ENCODE data around the gene SLC38A10.

Gene SLC38A10

DNA sequence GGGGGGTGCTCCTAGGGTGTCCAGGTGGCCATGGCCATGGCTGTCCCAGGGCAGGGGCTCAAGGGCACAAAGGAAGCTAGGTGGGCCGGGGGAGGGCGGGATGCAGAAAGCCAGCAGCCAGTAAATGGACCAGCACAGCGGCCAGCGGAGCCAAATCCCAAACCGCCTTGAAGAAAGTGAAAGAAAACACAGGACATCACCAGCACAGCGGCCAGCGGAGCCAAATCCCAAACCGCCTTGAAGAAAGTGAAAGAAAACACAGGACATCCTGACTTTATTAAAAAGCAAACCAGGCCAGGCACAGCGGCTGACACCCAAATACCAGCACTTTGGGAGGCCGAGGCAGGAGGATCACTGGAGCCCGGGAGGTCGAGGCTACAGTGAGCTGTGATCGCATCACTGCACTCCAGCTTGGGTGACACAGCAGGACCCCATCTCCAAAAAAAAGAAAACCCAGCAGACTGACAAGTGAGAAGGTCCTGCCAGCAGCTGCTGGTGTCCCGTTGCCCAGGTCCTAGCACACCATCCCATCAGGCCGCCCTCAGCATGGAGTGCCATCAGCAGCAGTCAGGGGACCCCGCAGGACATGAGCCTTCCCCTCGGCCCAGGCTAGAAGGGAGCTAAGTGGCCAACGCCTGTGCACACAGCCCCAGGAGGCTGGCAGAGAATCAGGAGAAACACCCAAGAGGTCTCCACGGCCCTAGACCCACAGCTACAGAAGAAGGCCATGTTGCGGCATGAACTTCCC is 17.0 kb downstream of the SLC38A10 start:
- no peak for DNase-seq (ENCODE audit: low read depth in 2 of 2)

DNA sequence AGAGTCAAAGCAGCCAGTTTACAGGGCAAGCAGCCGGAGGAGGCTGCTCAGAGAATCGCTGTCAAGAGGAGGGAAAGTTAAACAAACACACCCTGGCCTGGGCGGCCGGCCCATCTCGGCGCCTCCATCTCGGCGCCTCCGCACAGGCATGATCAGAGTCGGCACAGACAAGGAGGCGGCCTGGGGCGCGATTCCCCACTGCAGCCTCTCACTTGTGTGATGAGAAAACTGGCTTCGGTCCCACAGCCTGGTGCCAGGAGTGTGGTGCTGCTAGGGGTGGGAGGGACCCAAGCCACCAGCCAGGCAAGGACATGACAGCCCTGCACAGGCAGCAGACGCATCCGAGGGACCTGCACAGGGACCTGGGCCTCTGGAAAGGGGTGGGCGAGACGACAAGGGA is 17.7 kb downstream of the SLC38A10 start:
- no peak for DNase-seq (ENCODE audit: low read depth in 2 of 2)

DNA sequence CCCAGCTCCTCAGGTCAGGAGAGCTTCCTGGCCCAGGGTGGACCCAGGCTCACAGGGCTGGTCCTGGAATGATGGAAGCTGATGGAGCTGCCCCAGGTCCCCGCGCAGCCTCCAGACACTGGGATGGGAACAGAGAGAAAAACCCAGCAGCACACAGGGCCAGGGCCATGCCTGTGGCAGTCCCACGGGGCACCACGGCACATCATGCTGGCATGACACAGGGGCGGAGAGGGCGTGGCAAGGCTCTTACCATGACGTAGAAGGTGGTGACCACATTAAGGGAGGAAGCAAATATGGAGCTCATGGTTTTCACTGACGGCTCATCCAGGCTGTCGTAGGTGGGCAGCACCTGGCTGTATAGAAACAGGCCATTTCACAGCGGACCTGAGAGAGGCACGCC is 18.3 kb downstream of the SLC38A10 start:
- DNase-seq (ENCODE audit: low read depth in 2 of 2): no peak

DNA sequence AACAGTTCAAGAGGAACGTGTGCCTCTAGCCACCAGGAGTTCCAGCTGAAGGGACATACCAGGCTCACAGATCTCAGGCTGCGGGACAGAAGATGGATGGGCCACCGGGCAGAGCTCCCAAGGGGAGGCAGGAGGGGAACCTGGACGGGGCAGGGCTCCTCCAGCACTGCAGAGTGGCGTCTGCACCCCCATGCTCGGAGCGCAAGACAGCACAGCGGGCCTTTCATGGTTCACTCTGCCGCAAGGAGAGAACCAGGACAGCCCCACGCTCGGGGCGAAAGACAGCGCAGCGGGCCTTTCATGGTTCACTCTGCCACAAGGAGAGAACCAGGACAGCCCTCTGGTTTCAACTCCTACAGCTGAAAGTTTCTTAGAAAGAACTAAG is 20.6 kb downstream of the SLC38A10 start:
- DNase-seq (ENCODE audit: low read depth in 2 of 2): no peak

DNA sequence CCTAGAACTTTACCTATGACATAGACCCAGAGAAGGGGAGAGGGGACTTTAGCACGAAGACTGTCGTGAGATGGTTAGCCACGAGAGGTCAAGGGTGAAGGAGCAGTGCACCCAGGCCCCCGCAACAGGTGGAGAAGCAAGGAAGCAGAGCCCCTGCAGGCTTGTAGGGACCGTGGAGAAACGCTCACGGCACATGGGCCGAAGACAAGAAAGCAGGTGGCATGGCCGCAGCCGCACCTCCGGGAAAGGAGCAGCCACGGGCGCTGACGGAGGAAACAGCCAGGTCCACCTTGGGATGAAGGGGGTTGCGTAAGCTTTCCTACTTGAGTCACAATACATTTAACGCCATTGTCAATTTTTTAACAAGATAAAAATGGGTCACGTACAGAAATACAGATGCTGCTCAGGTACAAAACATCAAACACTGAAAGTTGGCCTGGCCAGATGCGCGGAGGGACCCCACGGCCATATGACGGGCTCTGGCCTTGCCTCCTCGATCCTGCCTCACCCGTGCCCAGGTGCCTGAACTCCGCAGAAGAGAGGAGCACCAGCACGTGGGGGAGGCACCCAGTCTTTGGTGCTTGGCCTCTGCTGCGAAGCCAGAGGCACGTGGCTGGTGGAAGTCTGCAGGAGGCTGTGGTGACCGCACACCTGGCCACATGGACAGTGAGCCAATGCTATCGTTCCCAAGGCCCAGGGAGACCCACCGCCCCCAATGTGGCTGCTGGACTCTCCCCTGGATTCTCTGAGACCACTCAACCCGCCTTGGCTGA is 21.2 kb downstream of the SLC38A10 start:
- no peak for DNase-seq (ENCODE audit: low read depth in 2 of 2)

DNA sequence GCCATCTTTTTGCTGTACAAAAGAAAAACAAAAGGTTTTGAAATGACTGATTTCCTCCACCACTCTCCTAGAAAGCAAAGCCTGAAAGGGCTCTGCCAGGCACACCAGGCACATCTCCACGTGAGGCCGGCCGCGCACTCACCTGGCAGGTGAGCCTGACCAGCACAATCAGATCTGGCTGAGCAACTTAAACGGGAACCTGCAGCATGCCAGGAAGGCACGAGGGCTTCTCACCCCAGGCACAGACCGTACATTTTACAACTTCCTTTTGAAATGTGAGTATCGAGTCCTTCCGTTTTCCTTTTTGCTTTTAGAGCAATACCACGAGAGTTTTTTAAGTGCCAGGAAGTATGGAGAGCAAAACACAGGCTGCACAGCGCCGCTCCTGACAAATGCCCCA is 22.5 kb downstream of the SLC38A10 start:
- no peak for DNase-seq (ENCODE audit: low read depth in 2 of 2)

DNA sequence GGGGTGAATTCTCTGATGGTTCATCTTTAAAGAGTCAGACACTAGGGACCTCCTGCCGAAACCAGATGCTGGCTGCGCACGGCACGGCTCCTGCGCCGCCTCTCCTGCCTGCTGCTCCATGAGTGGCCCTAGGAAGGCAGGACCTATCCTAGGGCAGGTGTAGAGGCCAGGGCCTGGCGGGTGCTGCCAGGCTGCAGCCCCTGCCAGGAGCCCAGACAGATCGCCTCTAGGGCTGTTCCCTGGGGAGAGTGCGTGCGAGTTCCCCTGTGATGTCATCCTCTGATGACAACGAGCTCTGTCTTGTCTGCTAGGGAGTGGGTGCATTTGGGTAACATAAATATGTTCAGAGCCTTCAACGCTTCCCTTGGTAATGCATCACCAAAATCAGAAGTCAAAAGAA is 23.9 kb downstream of the SLC38A10 start:
- no peak for DNase-seq (ENCODE audit: low read depth in 2 of 2)

DNA sequence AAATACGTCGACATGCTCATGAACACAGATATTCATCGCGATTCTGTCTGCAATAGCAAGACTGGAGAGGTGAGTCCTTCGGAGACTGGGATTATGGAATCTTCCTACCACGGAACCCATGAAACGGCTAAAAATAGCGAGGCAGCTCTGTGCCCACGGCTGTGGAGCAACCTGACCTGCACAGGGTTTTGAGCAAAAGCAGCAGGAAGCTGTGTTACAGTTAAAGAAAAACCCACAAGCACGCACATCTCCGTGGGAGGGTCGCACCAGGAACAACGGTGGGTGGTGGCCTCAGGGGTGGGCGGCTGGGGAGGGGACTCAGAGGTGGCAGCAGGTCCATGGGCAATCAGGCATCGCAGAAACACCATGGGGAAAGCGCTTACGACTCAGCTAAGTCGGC is 24.8 kb downstream of the SLC38A10 start:
- DNase-seq (ENCODE audit: low read depth in 2 of 2): no peak

DNA sequence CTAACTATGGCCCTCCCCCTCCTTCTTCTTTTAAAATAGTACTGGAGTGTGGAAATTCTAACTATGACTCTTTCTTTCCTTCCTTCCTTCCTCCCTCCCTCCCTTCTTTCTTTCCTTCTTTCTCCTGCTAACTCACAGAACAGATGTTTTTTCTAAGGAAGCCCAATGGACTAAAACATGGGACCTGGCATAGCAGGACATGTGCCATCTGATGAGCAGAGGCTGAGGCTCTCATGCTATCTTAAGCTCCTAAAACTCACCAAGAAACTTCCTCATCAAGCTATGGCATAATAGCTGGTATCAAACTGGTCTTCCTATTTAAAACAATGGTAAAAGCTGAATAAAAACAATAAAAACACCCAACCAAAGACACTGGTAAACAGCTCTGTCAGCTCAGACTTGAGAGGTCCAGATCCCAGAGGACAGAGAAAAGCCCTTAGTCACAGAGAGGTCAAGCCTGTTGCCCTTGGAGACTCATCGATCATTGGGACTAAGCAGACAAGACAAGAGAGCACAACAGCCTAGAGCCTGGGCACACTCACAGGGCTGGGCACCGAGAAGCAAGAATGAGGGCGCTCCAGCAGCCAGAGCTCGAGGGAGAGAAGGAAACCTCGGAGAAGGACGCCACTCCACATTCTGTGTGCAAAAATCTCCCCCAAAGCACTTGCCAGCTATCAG is 27.6 kb downstream of the SLC38A10 start:
- DNase-seq (ENCODE audit: low read depth in 2 of 2): no peak

DNA sequence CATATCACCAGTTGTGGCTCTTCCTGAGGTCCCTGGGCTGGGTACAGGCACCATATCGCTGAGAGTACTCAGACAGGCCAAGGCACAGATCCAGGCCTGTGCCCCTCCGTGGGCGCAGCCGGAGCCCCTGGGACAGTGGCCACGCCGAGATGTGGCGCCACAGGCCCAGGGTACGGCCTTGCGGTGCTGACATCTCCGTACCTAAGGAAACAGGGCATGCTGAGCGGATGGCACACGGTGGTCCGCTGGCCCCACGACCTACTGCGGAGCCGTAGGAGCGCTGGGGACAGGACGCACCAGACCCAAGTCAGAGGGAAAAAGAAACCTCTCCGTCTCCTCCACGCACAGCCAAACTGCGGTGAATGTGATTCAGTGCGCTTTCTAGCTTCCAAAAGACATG is 29.5 kb downstream of the SLC38A10 start:
- DNase-seq (ENCODE audit: low read depth in 2 of 2): no peak

DNA sequence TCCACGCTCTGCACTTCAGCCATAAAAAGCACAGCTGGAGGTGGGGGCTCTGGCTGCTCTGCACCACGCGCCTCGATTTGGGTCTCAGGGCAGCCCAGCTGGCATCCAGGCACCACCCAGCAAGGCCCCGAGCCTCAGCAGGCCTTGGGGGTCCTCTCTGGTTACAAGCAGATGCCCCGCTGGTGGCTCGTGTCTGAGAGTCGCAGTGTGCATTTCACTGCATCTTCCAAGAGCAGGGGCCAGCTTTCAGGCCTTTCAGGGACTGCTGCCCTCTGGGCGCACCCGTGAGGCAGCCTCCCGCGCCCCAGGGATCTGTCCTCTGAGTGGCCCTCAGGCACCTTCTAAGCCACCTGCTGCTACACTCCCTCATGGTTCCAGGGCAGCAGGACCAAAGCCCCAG is 30.5 kb downstream of the SLC38A10 start:
- DNase-seq (ENCODE audit: low read depth in 2 of 2): no peak

DNA sequence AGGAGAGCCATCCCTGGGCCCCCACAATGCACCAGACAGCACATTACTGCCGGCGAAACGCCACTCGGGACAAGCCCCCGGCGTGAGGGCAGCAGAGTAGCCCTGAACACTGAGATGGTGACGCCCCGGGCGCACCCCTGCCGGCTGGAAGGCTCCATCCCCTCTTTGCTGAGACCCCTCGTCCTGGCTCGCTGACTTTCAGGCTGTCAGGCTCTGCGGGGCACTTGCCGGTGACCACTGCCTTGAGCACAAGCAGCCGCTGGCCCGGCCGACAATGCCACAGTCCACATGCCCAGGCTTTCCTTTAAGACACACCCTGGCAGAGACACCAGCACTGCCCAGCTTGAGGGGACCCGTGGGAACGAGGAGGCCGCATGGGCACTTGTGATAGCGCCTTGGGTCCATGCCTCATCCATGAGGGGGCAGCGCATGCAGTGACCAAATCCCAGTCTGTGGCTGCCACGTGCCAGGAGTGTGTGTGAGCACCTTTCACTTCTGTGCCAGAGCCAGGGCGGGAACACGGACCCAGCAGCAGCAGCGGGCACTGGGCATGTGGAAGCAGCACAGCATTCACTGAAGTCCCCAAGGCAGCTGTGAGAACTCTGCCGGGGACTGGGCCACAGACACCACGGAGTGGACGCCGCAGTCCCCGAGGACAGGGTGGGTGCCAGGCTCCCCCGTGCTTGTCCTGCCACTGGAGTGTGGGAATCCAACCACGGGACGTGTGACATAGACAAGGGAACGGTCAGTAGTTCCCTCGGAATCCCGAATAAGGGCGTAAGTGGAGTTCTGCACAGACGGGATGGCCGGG is 31.5 kb downstream of the SLC38A10 start:
- no peak for DNase-seq (ENCODE audit: low read depth in 2 of 2)

DNA sequence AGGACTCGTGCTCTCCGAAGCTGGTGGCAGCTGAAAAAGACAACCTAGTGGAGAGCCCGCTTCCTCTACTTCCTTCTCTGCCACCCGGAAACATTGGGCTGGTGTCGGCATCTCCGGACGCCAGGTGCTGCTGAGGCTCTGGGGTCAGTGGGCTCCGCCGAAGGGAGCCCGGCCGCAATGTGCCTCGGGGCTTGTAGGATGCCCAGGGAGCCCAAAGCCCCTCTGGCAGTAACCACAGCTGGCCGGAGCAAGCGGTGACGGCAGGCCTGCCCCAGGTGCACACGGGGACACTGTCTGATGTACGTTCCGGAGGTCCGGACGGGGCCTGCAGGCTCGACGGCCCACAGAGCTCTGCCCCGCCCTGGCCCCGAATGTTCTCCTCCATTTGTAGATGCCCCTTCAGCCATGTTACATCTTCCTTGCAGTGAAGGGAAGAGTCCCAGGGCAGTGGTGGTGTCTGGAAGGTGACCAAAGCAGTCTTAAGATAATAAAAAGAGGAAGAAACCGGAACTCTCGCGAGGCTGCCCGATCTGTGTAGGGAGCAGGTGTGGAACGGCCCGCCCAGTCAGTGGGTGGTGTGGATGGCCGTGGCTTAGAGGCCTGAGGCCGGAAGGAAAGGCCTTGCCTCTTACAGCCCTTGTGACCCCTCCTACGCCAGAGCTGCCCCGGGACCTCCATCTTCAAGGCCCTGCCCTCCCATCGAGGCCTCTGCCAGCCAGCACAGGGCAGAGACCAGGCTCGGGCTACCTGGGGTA is 33.3 kb downstream of the SLC38A10 start:
- no peak for DNase-seq (ENCODE audit: low read depth in 2 of 2)

DNA sequence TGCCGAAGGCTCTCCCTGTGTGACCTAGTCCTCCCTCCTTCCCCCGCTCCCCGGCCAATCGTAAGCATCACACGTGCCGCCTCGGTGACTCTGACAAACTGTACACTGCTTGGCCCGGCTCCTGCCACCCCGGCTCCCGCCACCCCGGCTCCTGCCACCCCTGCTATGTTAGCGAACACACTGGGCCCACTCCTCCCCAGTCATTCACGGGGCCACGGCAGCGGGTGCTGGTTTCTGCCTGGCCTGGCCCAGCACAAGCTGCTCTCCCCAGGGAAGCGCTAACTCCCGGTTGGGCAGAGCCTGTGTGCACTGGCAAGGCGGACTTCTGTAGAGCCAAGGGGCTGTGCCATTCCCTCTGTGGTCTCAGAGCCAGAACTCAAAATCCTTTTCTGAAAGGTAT is 34.0 kb downstream of the SLC38A10 start:
- no peak for DNase-seq (ENCODE audit: low read depth in 2 of 2)

DNA sequence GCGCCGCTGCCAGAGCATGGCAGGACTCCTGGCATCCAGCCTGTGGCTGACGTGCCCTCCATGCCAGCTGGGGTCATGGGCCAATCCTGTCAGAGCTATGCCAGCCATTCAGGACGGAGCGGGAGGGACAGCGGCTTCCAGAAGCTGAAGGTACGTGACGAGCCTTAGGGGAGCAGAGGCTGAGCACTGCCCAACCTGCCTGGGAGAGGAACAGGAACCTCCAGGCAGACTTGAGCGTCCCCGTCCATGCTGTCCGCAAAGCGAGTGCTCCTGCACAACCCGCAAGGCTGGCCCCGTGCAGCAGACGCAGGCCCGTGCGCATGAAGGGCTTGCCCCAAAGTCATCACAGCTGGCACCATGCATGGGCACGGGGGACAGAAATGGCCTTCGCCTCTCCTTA is 34.5 kb downstream of the SLC38A10 start:
- DNase-seq (ENCODE audit: low read depth in 2 of 2): no peak

DNA sequence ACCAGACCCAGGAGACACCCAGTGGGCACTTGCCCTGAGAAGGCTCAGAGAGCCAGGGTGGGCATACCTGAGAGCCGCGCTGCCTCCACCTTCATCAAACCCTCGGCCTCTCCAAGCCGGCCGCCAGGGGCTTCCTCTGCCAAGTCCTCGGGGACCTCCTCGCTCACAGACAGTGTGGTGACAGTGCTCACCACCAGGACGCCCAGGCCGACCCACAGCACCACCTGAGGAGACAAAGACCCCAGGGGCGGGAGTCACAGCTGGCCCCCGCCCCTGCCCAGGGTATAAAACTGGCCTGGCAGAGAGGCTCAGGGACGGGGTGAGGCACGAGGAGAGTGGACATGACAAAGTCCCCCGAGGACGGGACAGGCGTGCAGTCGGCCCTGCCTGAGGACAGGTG is 34.9 kb downstream of the SLC38A10 start:
- no peak for DNase-seq (ENCODE audit: low read depth in 2 of 2)

DNA sequence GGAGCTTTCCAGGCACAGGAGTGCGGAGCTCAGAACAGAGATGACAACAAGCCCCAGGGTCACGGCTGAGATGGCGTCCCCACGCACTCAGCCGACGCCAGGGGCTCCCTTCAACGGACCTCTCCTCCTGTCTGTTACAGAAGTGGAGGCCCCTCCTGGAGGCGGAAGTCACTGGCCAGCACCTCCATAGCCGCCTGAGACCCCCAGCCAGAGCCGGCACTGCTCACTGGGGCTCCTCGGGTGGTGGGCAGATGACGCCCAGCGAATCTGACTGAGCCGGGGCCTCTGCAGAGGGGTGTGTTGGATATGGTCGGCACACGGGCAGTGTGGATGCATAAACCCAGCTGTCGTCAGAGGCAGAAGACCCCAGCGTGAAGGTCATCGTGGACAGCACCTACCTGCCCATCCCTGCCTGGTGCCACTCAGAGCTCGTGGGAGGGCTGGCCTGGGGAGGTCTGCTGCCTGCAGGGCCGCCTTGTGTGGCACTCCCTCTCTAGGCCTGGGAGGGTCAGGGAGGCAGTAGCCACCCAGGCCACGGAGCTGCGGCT is 36.0 kb downstream of the SLC38A10 start:
- DNase-seq (ENCODE audit: low read depth in 2 of 2): no peak

DNA sequence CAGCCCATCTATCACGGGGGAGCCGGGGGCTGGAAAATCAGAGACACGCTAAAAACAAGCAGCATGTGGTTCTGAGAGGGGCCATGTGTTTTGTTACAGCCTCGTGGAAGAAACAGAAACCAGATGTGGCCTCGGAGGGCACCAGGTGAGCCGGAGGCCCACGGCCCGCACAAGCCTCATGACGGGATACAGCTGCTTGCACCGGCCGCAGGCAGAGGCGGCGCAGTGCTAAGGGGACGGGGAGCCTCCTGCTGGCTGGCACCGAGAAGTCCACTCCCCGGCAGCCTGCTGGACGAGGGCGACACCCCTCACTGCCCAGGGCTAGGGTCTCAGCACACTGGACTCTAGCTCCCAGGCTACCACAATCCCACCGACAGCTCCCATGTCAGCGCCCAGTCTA is 36.8 kb downstream of the SLC38A10 start:
- DNase-seq (ENCODE audit: low read depth in 2 of 2): no peak

DNA sequence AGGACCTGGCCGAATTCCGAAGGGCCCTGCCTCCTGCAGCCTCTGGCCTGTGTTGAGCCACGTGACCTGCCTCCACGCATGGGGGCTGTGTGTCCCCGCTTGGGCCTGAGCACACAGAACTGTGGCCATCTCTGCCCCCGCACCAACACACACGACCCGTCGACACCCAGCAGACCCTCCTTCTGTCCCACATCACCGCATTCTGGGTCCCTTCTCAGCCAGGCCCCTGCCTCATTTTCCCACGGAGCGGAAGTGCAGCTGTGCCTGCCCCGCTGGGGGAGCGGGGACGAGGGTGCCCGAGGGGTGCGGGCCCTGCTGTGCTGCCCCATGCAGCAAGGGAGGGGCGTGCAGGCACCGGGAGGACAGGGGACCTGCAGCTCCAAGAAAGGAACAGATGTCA is 37.6 kb downstream of the SLC38A10 start:
- no peak for DNase-seq (ENCODE audit: low read depth in 2 of 2)

DNA sequence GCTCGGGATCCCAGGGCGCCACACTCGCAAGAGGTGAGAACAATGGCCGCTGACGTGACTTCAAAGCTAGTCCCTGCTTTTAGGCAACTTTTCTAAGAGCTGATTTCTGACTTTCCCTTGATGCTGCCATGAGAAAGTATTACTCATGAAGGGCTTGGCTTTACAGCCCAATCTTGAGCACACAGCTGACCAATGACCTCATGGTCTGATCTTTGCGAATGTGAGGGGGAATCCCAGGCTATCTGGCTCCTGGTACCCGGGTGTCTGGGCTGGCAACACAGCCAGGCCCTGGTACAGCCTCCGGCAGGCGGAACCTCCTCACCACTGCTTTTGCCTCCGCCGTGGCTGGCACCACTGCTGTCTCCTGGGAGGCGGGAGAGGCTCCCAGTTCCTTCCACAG is 38.5 kb downstream of the SLC38A10 start:
- no peak for DNase-seq (ENCODE audit: low read depth in 2 of 2)

All from activated CD4-positive, alpha-beta T cell treated with anti-CD3 and anti-CD28 coated beads for 24 hours (primary cell).